GM12878 (cell line): Measurements from ENCODE around the gene GALNT16. TPM values are rescaled to one million over a fixed set of nuclear protein-coding genes. Genes with fewer than 3 reads are reported as not detected.

ENCODE experiments used
- ATAC-seq: fragments of 200-7000 bp; cut with Tn5 transposase; 3 replicates; pipeline ENCODE4 v1.9.1; 2020; ENCODE audit warnings: mild to moderate bottlenecking, moderate library complexity
- BruUV-seq: library from RNA; stranded (reverse); fragments of 400-500 nt; replicated peaks from 2 replicates; lab custom pipeline; 2021; lab: Mats Ljungman, UMichigan
- CTCF ChIA-PET: fragments of 300-600 bp; sonication (Branson Sonifier 250); formaldehyde crosslinking; extraction: SDS; loops from one replicate; lab custom pipeline; 2021; ENCODE audit warnings: inconsistent platforms; lab: Yijun Ruan, JAX
- POLR2A ChIA-PET: fragments of 350-600 bp; formaldehyde crosslinking; extraction: SDS; loops from one replicate; lab custom pipeline; 2021; ENCODE audit warnings: inconsistent platforms; lab: Charles Lee
- RAD21 ChIA-PET: fragments of 300-600 bp; sonication (Branson Sonifier 250); formaldehyde crosslinking; loops from one replicate; lab custom pipeline; 2023; ENCODE audit warnings: antibody characterized with exemption; ENCODE audit not compliant: unreplicated experiment; lab: Charles Lee
- SMC1A ChIA-PET: fragments of 300-600 bp; sonication (Branson Sonifier 250); formaldehyde crosslinking; loops from one replicate; lab custom pipeline; 2023; ENCODE audit not compliant: unreplicated experiment, uncharacterized antibody; lab: Charles Lee
- DNase-seq: peaks from one replicate; pipeline ENCODE4 v3.0.0-alpha.2; 2011; ENCODE audit warnings: low read depth, low spot score
- FAIRE-seq: peaks from 3 replicates; lab custom pipeline; 2011; peaks lifted over from hg19 to GRCh38; lab: Jason Lieb, UNC
- H2AFZ ChIP-seq: 2 replicates; pipeline ENCODE4 v1.6.0; 2011; ENCODE audit warnings: low read depth, low read length, control low read depth; ENCODE audit not compliant: control insufficient read depth
- H3K27ac ChIP-seq: 2 replicates; pipeline ENCODE4 v1.5.1; 2011; ENCODE audit warnings: control low read depth; ENCODE audit not compliant: control insufficient read depth, insufficient read depth
- H3K27me3 ChIP-seq, 2 experiments: replicated peaks in 1 of 2; 2 replicates each; pipeline versions ENCODE4 v1.6.0 to v1.6.1; 2011; ENCODE audit warnings: low read length in 1 of 2; ENCODE audit not compliant: control insufficient read depth in 2 of 2, insufficient read depth in 2 of 2
- H3K36me3 ChIP-seq, 2 experiments: 2 replicates each; pipeline ENCODE4 v1.5.1; 2011; ENCODE audit warnings: low read length in 1 of 2; ENCODE audit not compliant: control insufficient read depth in 2 of 2, insufficient read depth in 2 of 2
- H3K4me1 ChIP-seq: 2 replicates; pipeline ENCODE4 v1.6.1; 2011; ENCODE audit warnings: mild to moderate bottlenecking, low read length, moderate library complexity, mixed read lengths; ENCODE audit not compliant: control insufficient read depth, insufficient read depth
- H3K4me2 ChIP-seq: 2 replicates; pipeline ENCODE4 v1.6.0; 2011; ENCODE audit warnings: control low read depth; ENCODE audit not compliant: control insufficient read depth, insufficient read depth
- H3K4me3 ChIP-seq: fragments of 200-600 bp; sonication (generic); 2 replicates; pipeline ENCODE4 v1.5.1; 2016
- H3K79me2 ChIP-seq: 2 replicates; pipeline ENCODE4 v1.6.0; 2011; ENCODE audit warnings: low read length; ENCODE audit not compliant: control insufficient read depth, insufficient read depth
- H3K9ac ChIP-seq: 2 replicates; pipeline ENCODE4 v1.8.0; 2011; ENCODE audit warnings: low read length, control low read depth, mixed read lengths; ENCODE audit not compliant: control insufficient read depth, insufficient read depth
- H3K9me3 ChIP-seq: replicated peaks from 3 replicates; pipeline ENCODE4 v1.5.1; 2011; ENCODE audit warnings: mild to moderate bottlenecking, low read length; ENCODE audit not compliant: control insufficient read depth, insufficient read depth
- H4K20me1 ChIP-seq: 2 replicates; pipeline ENCODE4 v1.6.0; 2011; ENCODE audit not compliant: control insufficient read depth, insufficient read depth
- BMI1 ChIP-seq: fragments of 450-650 bp; IDR thresholded peaks from 2 replicates; pipeline ENCODE4 v1.6.1; 2016; ENCODE audit warnings: mild to moderate bottlenecking, moderate library complexity, borderline replicate concordance
- CEBPB ChIP-seq, 2 experiments: fragments of 150-350 bp in 1 of 2; IDR thresholded peaks; 2 replicates each; pipeline ENCODE4 v1.6.1; 2012 to 2014; ENCODE audit warnings: low read depth in 2 of 2, low read length in 2 of 2, borderline replicate concordance in 1 of 2, inconsistent platforms in 1 of 2
- CHD2 ChIP-seq: IDR thresholded peaks from 2 replicates; pipeline ENCODE4 v1.6.1; 2011; ENCODE audit warnings: low read depth, low read length, improper control_type of control experiment, borderline replicate concordance
- CREM ChIP-seq: IDR thresholded peaks from 2 replicates; pipeline ENCODE4 v1.6.1; 2014; ENCODE audit warnings: antibody characterized with exemption, low read depth
- E2F4 ChIP-seq: IDR thresholded peaks from 2 replicates; pipeline ENCODE4 v1.6.1; 2012; ENCODE audit warnings: low read depth, low read length, improper control_type of control experiment
- EED ChIP-seq: sonication (generic); IDR thresholded peaks from 2 replicates; pipeline ENCODE4 v1.6.1; 2016; ENCODE audit warnings: antibody characterized with exemption, low read depth
- GATAD2B ChIP-seq: fragments of 450-650 bp; conservative IDR thresholded peaks from 2 replicates; pipeline ENCODE4 v1.6.1; 2017; ENCODE audit warnings: low read depth, mild to moderate bottlenecking, moderate library complexity
- HCFC1 ChIP-seq: fragments of 150-350 bp; IDR thresholded peaks from 2 replicates; pipeline ENCODE4 v1.6.1; 2014; ENCODE audit warnings: low read length
- KLF5 ChIP-seq: fragments of 450-650 bp; IDR thresholded peaks from 2 replicates; pipeline ENCODE4 v1.6.1; 2014; ENCODE audit warnings: mild to moderate bottlenecking; ENCODE audit not compliant: partially characterized antibody
- MXI1 ChIP-seq: fragments of 150-350 bp; IDR thresholded peaks from 2 replicates; pipeline ENCODE4 v1.6.1; 2011; ENCODE audit warnings: low read depth, mild to moderate bottlenecking, inconsistent platforms, low read length, improper control_type of control experiment
- NKRF ChIP-seq: fragments of 450-650 bp; conservative IDR thresholded peaks from 2 replicates; pipeline ENCODE4 v1.6.1; 2017; ENCODE audit warnings: mild to moderate bottlenecking, moderate library complexity
- NR2C2 ChIP-seq: IDR thresholded peaks from 2 replicates; pipeline ENCODE4 v1.6.1; 2011; ENCODE audit warnings: borderline replicate concordance, low read depth; ENCODE audit not compliant: control insufficient read depth, insufficient read length
- NR2F1 ChIP-seq: fragments of 450-650 bp; conservative IDR thresholded peaks from 2 replicates; pipeline ENCODE4 v1.6.1; 2017; ENCODE audit warnings: mild to moderate bottlenecking
- NRF1 ChIP-seq: conservative IDR thresholded peaks from 2 replicates; pipeline ENCODE4 v1.6.1; 2011; ENCODE audit warnings: mild to moderate bottlenecking, low read depth, low read length, improper control_type of control experiment
- RAD51 ChIP-seq: fragments of 450-650 bp; IDR thresholded peaks from 2 replicates; pipeline ENCODE4 v1.6.1; 2016; ENCODE audit warnings: moderate library complexity, mild to moderate bottlenecking, inconsistent platforms
- RBBP5 ChIP-seq: fragments of 200-600 bp; sonication (generic); conservative IDR thresholded peaks from 2 replicates; pipeline ENCODE4 v1.6.1; 2016
- SIN3A ChIP-seq: IDR thresholded peaks from 2 replicates; pipeline ENCODE4 v1.6.1; 2012; ENCODE audit warnings: low read depth, low read length, improper control_type of control experiment
- WGBS: methylation state at CpG from one replicate; pipeline ENCODE4 v1.1.6; 2016; ENCODE audit warnings: low lambda C conversion rate; ENCODE audit not compliant: insufficient replicate concordance, insufficient coverage; ENCODE audit errors: missing lambda C conversion rate; 5-methylcytosine and 5-hydroxymethylcytosine counted together
- in situ Hi-C: fragments of 300-500 bp; cut with MboI; formaldehyde crosslinking; loops from 9 replicates; pipeline ENCODE4 v1.14.3; 2018; ENCODE audit warnings: mixed read lengths
- intact Hi-C: fragments of 100-400 bp; cut with micrococcal nuclease; formaldehyde crosslinking; loops from one replicate; pipeline ENCODE4 v1.14.2; 2022; ENCODE audit not compliant: unreplicated experiment
- polyA plus RNA-seq, 11 experiments: library from polyadenylated mRNA; depleted of rRNA in 4 of 11; unstranded in 6 of 11; stranded (reverse) in 5 of 11; fragments of >200 nt; fragmentation: Nextera tagmentation in 4 of 11; fragmentation: Illumina TruSeq in 1 of 11; extraction: Ambion mirVana in 4 of 11; extraction: Trizol in 1 of 11; gene quantifications; 1 replicate in 1 of 11; 2 replicates in 10 of 11; pipeline versions ENCODE4 v1.2.1 to v1.2.3, GENCODE V29; 2011 to 2016; ENCODE audit warnings: inconsistent platforms in 2 of 11, missing spikeins in 2 of 11, low read depth in 1 of 11
- total RNA-seq, 4 experiments: library from RNA; depleted of rRNA in 3 of 4; stranded (reverse); fragments of >200 nt in 3 of 4; fragmentation: Illumina TruSeq in 1 of 4; extraction: Trizol in 1 of 4; gene quantifications; 2 replicates each; pipeline versions ENCODE4 v1.2.1 to v1.2.3, GENCODE V29; 2013 to 2021

The GALNT16 gene
- total and polyA plus RNA-seq, 10 of the 15 experiments (the other 5 are each of a cell fraction or from before 2014, with no cell fraction given) = under 0.01 to 0.08 (median 0.03) TPM; not detected in 3

- Histone ChIP-seq H3K9ac (no peak overlapping the region), H3K4me2 (no peak overlapping the region), H3K4me3 (no peak overlapping the region), H3K36me3 (no peaks in the 10 kb centered on the region; a peak in 1 of 4 replicates), H4K20me1 (no peaks in the 10 kb centered on the region), H3K27ac (no peak overlapping the region), H3K4me1 (no peaks in the 10 kb centered on the region), H3K9me3 (no peaks in the 10 kb centered on the region), H2AFZ (no peak overlapping the region), H3K79me2 (no peaks in the 10 kb centered on the region), H3K27me3 (no peaks in the 10 kb centered on the region)
- WGBS = 87% methylated on average over 2 of the region's 2 CpGs
- POLR2A ChIA-PET = interaction anchor here (0.7 kb wide), 1 partner anchor 262 kb away, joined by 3 read pairs; no protein-coding TSS in a partner anchor
- DNase-seq (no peak), FAIRE-seq (no peak), ATAC-seq (no peak)
- TF ChIP-seq E2F4 (no peak), EED (no peak), GATAD2B (no peak), NR2C2 (no peak), SIN3A (no peak), HCFC1 (no peak), NR2F1 (no peak), CEBPB (IDR thresholded peaks at IDR 0.05; ENCODE audit: borderline replicate concordance in 1 of 2, low read depth in 2 of 2, low read length in 2 of 2) (no peak), NKRF (no peak), MXI1 (no peak), NRF1 (no peak), CHD2 (no peak), RBBP5 (no peak), RAD51 (no peak), KLF5 (no peak), BMI1 (no peak), CREM (no peak)
- intact Hi-C loops (no loop called here), in situ Hi-C loops (loop anchor here (25.0 kb wide), 1 partner anchor 511 kb away; no protein-coding TSS in a partner anchor)
- SMC1A ChIA-PET = interaction anchor here (0.7 to 2.0 kb wide), 3 partner anchors 15 to 97 kb away, joined by 3 to 6 read pairs (median 5); partner anchors contain the start of gene EXD2
- no TSS peak for BruUV-seq
- RAD21 ChIA-PET = no interaction called here
- CTCF ChIA-PET = interaction anchor here (0.6 to 1.6 kb wide), 4 partner anchors 15 to 860 kb away, joined by 3 to 5 read pairs (median 4); no protein-coding TSS in a partner anchor
Measured at GRCh38 chr14:69226736-69227135, 33.2 kb upstream of the GALNT16 start.
